IMR-90 (cell line): ENCODE results near the gene SLC25A34. TPM values are rescaled to one million over a fixed set of nuclear protein-coding genes. Genes with fewer than 3 reads are reported as not detected.

ENCODE experiments used
- ATAC-seq: fragments of 200-7000 bp; cut with Tn5 transposase; 2 replicates; pipeline ENCODE4 v1.9.1; 2020; ENCODE audit warnings: low read depth, mild to moderate bottlenecking, moderate library complexity
- BruUV-seq: library from RNA; stranded (reverse); fragments of 400-500 nt; replicated peaks from 2 replicates; lab custom pipeline; 2021; lab: Mats Ljungman, UMichigan
- CTCF ChIA-PET: fragments of 300-600 bp; formaldehyde crosslinking; extraction: SDS; loops from one replicate; lab custom pipeline; 2021; ENCODE audit warnings: antibody characterized with exemption; lab: Yijun Ruan, JAX
- POLR2A ChIA-PET: fragments of 300-600 bp; sonication (Branson Sonifier 250); formaldehyde crosslinking; loops from one replicate; lab custom pipeline; 2022; ENCODE audit warnings: antibody characterized with exemption; ENCODE audit not compliant: unreplicated experiment; lab: Charles Lee
- DNase-seq: peaks from one replicate; pipeline ENCODE4 v3.0.0; 2013
- H2AFZ ChIP-seq: replicated peaks from 2 replicates; pipeline ENCODE3; 2013; ENCODE audit warnings: low read length, mild to moderate bottlenecking; ENCODE audit not compliant: poor library complexity
- H2AK5ac ChIP-seq: 2 replicates; pipeline ENCODE4 v1.6.1; 2013; ENCODE audit warnings: low read depth, low read length, inconsistent platforms
- H2AK9ac ChIP-seq: replicated peaks from 2 replicates; pipeline ENCODE3; 2013; ENCODE audit warnings: mild to moderate bottlenecking, low read depth, low read length, moderate library complexity; ENCODE audit not compliant: poor library complexity
- H2BK120ac ChIP-seq: 2 replicates; pipeline ENCODE4 v1.6.1; 2013; ENCODE audit warnings: low read depth, low read length, inconsistent platforms
- H2BK15ac ChIP-seq: 3 replicates; pipeline ENCODE4 v1.6.1; 2013; ENCODE audit warnings: low read depth, low read length, inconsistent platforms
- H2BK20ac ChIP-seq: 2 replicates; pipeline ENCODE4 v1.6.1; 2013; ENCODE audit warnings: low read depth, mild to moderate bottlenecking, inconsistent platforms, low read length, moderate library complexity
- H2BK5ac ChIP-seq: 2 replicates; pipeline ENCODE4 v1.6.1; 2013; ENCODE audit warnings: mild to moderate bottlenecking, low read depth, low read length, inconsistent platforms; ENCODE audit not compliant: poor library complexity, severe bottlenecking
- H3K14ac ChIP-seq: replicated peaks from 2 replicates; pipeline ENCODE4 v1.6.1; 2013; ENCODE audit warnings: low read depth, low read length, inconsistent platforms
- H3K18ac ChIP-seq: 2 replicates; pipeline ENCODE4 v1.6.1; 2013; ENCODE audit warnings: low read depth, low read length, control low read depth
- H3K23ac ChIP-seq: 2 replicates; pipeline ENCODE4 v1.6.1; 2013; ENCODE audit warnings: low read depth, low read length, inconsistent platforms
- H3K27ac ChIP-seq: 2 replicates; pipeline ENCODE4 v1.5.1; 2013; ENCODE audit warnings: mild to moderate bottlenecking, control low read depth, low read length; ENCODE audit not compliant: insufficient read depth
- H3K27me3 ChIP-seq: 2 replicates; pipeline ENCODE4 v1.6.1; 2013; ENCODE audit warnings: low read length; ENCODE audit not compliant: control insufficient read depth, insufficient read depth
- H3K36me3 ChIP-seq: 2 replicates; pipeline ENCODE4 v1.6.1; 2013; ENCODE audit warnings: low read length, mixed read lengths; ENCODE audit not compliant: control insufficient read depth, insufficient read depth
- H3K4ac ChIP-seq: 2 replicates; pipeline ENCODE4 v1.6.1; 2013; ENCODE audit warnings: low read depth, low read length, inconsistent platforms
- H3K4me1 ChIP-seq: 2 replicates; pipeline ENCODE4 v1.6.1; 2013; ENCODE audit warnings: low read length, mixed read lengths; ENCODE audit not compliant: control insufficient read depth, insufficient read depth
- H3K4me2 ChIP-seq: 2 replicates; pipeline ENCODE4 v1.6.1; 2013; ENCODE audit warnings: low read depth, mild to moderate bottlenecking, control low read depth, low read length, moderate library complexity
- H3K4me3 ChIP-seq: 2 replicates; pipeline ENCODE4 v1.5.1; 2013; ENCODE audit warnings: low read depth, mild to moderate bottlenecking, control low read depth, low read length, moderate library complexity; ENCODE audit not compliant: insufficient read depth
- H3K56ac ChIP-seq: 2 replicates; pipeline ENCODE4 v1.6.1; 2013; ENCODE audit warnings: low read length, inconsistent platforms; ENCODE audit not compliant: insufficient read depth; ENCODE audit errors: extremely low read depth
- H3K79me1 ChIP-seq, 2 experiments: 2 replicates each; pipeline ENCODE4 v1.6.1; 2013; ENCODE audit warnings: low read length in 2 of 2, inconsistent platforms in 1 of 2, low read depth in 1 of 2
- H3K9ac ChIP-seq: 2 replicates; pipeline ENCODE4 v1.6.1; 2013; ENCODE audit warnings: low read depth, low read length, control low read depth
- H3K9me1 ChIP-seq: 2 replicates; pipeline ENCODE4 v1.6.1; 2013; ENCODE audit warnings: low read length, inconsistent platforms; ENCODE audit not compliant: insufficient read depth
- H3K9me3 ChIP-seq: 2 replicates; pipeline ENCODE4 v1.6.1; 2013; ENCODE audit warnings: low read length; ENCODE audit not compliant: control insufficient read depth, insufficient read depth
- H4K20me1 ChIP-seq: 2 replicates; pipeline ENCODE4 v1.6.1; 2013; ENCODE audit warnings: low read length, inconsistent platforms; ENCODE audit not compliant: insufficient read depth
- H4K5ac ChIP-seq: 2 replicates; pipeline ENCODE4 v1.6.1; 2013; ENCODE audit warnings: mild to moderate bottlenecking, low read depth, low read length, control low read depth
- H4K8ac ChIP-seq, 2 experiments: 2 replicates each; pipeline ENCODE4 v1.6.1; 2013; ENCODE audit warnings: low read depth in 2 of 2, low read length in 2 of 2, control low read depth in 1 of 2, inconsistent platforms in 1 of 2
- H4K91ac ChIP-seq: 2 replicates; pipeline ENCODE4 v1.6.1; 2013; ENCODE audit warnings: low read depth, low read length, inconsistent platforms; ENCODE audit not compliant: insufficient read depth
- CHD1 ChIP-seq: IDR thresholded peaks from 2 replicates; pipeline ENCODE4 v1.6.1; 2012; ENCODE audit warnings: low read depth, low read length, improper control_type of control experiment
- FOS ChIP-seq: fragments of 150-350 bp; IDR thresholded peaks from 2 replicates; pipeline ENCODE4 v1.6.1; 2016; ENCODE audit warnings: low read depth, low read length
- MAFK ChIP-seq: IDR thresholded peaks from 2 replicates; pipeline ENCODE4 v1.6.1; 2012; ENCODE audit warnings: low read depth, low read length, improper control_type of control experiment
- POLR2A ChIP-seq: IDR thresholded peaks from 2 replicates; pipeline ENCODE4 v1.6.1; 2012; ENCODE audit warnings: mild to moderate bottlenecking, low read depth, low read length
- SMC3 ChIP-seq: fragments of 150-350 bp; IDR thresholded peaks from 2 replicates; pipeline ENCODE4 v1.6.1; 2016; ENCODE audit warnings: low read depth, mild to moderate bottlenecking, antibody characterized with exemption, low read length, moderate library complexity
- WGBS, 2 experiments: methylation state at CpG; one replicate each; pipeline versions ENCODE4 v1.1.5 to v1.1.7; 2013; ENCODE audit warnings: missing lambda C conversion rate in 2 of 2; ENCODE audit not compliant: insufficient read length in 1 of 2; ENCODE audit errors: extremely low coverage in 2 of 2; 5-methylcytosine and 5-hydroxymethylcytosine counted together
- dilution Hi-C: fragments of 300-500 bp; cut with HindIII; formaldehyde crosslinking; loops from one replicate; pipeline ENCODE4 v1.14.3; 2018; ENCODE audit warnings: low sequenced_read_pairs; ENCODE audit not compliant: unreplicated experiment
- in situ Hi-C: fragments of 300-500 bp; cut with MboI; formaldehyde crosslinking; loops from 3 replicates; pipeline ENCODE4 v1.14.3; 2019; ENCODE audit warnings: low sequenced_read_pairs, inconsistent platforms, mixed read lengths
- intact Hi-C: fragments of 100-400 bp; cut with micrococcal nuclease; formaldehyde crosslinking; loops from 2 replicates; pipeline ENCODE4 v1.10.0; 2022
- polyA plus RNA-seq, 3 experiments: library from polyadenylated mRNA; depleted of rRNA; stranded (reverse); fragments of >200 nt; gene quantifications; 2 replicates each; pipeline ENCODE4 v1.2.3, GENCODE V29; 2012; ENCODE audit warnings: low replicate concordance in 1 of 3
- total RNA-seq: library from RNA; depleted of rRNA; stranded (reverse); fragments of >200 nt; gene quantifications from 2 replicates; pipeline ENCODE4 v1.2.3, GENCODE V29; 2012
- TF ChIP-seq, protein P1 (sequence below): fragments of 150-350 bp; IDR thresholded peaks from 2 replicates; pipeline ENCODE4 v1.6.1; 2016; ENCODE audit warnings: low read depth, mild to moderate bottlenecking, low read length, moderate library complexity, borderline replicate concordance

Gene SLC25A34
- total and polyA plus RNA-seq, 2 of the 4 experiments (the other 2 are of a cell fraction): under 0.01 to 0.72 TPM

DNA sequence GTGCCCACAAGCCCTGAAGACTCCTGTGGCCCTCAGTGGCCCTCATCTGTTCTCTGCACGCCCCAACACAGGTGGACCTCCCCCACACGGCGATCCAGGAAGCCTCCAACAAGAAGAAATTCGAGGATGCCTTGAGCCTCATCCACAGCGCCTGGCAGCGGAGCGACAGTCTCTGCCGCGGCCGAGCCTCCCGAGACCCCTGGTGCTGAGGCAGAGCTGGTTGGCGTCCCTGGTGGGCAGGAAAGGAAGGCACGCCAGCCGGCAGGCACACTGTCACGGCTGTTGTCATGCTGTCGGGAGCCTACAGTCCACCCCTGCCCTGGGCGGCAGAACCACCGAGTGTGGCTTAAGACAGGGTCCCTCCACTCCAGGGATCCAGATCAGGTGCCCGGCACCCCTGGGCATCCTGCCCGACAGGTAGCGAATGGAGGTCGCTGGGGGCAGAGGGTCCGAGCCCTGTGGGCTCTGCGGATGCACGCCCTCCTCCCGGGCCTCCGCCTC, 2.3 kb upstream of the SLC25A34 start:
- peaks cover 58% of the 10 kb centered on the region for H3K36me3 ChIP-seq
- H3K18ac ChIP-seq: no peak overlapping the region
- H3K14ac ChIP-seq: no peak overlapping the region
- H4K91ac ChIP-seq: no peak overlapping the region
- no peak overlapping the region for H3K9ac ChIP-seq
- intact Hi-C loops (no loop called here), in situ Hi-C loops (no loop called here), dilution Hi-C loops (no loop called here)
- ChIA-PET POLR2A (no interaction called here), CTCF (no interaction called here)
- no peak overlapping the region for H4K5ac ChIP-seq
- H3K27ac ChIP-seq: no peak overlapping the region
- TF ChIP-seq, protein P1, sequence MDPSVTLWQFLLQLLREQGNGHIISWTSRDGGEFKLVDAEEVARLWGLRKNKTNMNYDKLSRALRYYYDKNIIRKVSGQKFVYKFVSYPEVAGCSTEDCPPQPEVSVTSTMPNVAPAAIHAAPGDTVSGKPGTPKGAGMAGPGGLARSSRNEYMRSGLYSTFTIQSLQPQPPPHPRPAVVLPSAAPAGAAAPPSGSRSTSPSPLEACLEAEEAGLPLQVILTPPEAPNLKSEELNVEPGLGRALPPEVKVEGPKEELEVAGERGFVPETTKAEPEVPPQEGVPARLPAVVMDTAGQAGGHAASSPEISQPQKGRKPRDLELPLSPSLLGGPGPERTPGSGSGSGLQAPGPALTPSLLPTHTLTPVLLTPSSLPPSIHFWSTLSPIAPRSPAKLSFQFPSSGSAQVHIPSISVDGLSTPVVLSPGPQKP: no peak
- TF ChIP-seq SMC3 (no peak), MAFK (no peak), POLR2A (no peak), CHD1 (no peak), FOS (no peak)
- no peak overlapping the region for H3K4ac ChIP-seq
- no peak for ATAC-seq
- no peak overlapping the region for H2BK120ac ChIP-seq
- H3K23ac ChIP-seq: no peak overlapping the region
- no peak for DNase-seq
- H3K4me1 ChIP-seq: no peaks in the 10 kb centered on the region
- H2BK15ac ChIP-seq: no peak overlapping the region
- H3K79me1 ChIP-seq: no peaks in the 10 kb centered on the region; a peak in 2 of 4 replicates
- H3K4me3 ChIP-seq: no peak overlapping the region
- no peak overlapping the region for H3K4me2 ChIP-seq
- WGBS, 2 experiments: 94% methylated on average over 23 of the region's 27 CpGs; no CpG with 5 or more reads in 1 of the 2 experiments
- H2AK5ac ChIP-seq: no peak overlapping the region
- H2BK5ac ChIP-seq: no peak overlapping the region
- H2BK20ac ChIP-seq: no peak overlapping the region
- no peak overlapping the region for H2AK9ac ChIP-seq
- no peaks in the 10 kb centered on the region for H3K27me3 ChIP-seq
- H3K9me1 ChIP-seq: no peaks in the 10 kb centered on the region
- no peak overlapping the region for H3K56ac ChIP-seq
- H4K20me1 ChIP-seq: no peaks in the 10 kb centered on the region; the same call in 1 of the 2 replicates
- H3K9me3 ChIP-seq: no peaks in the 10 kb centered on the region
- no peak overlapping the region for H2AFZ ChIP-seq
- no peak overlapping the region for H4K8ac ChIP-seq
- no TSS peak for BruUV-seq
